Ishikawa (cell line): ENCODE data around the gene C2orf92.

Source experiments
- CEBPB ChIP-seq: IDR thresholded peaks from 2 replicates; pipeline ENCODE4 v1.6.1; 2012
- EP300 ChIP-seq: IDR thresholded peaks from 2 replicates; pipeline ENCODE4 v1.6.1; 2012; ENCODE audit warnings: borderline replicate concordance
- FOXM1 ChIP-seq: IDR thresholded peaks from 2 replicates; pipeline ENCODE4 v1.6.1; 2012; ENCODE audit warnings: low read depth, borderline replicate concordance
- RAD21 ChIP-seq: IDR thresholded peaks from 2 replicates; pipeline ENCODE4 v1.6.1; 2012; ENCODE audit warnings: low read depth
- REST ChIP-seq: IDR thresholded peaks from 2 replicates; pipeline ENCODE4 v1.6.1; 2012; ENCODE audit warnings: low read depth, mild to moderate bottlenecking
- YY1 ChIP-seq: IDR thresholded peaks from 2 replicates; pipeline ENCODE4 v1.6.1; 2012; ENCODE audit warnings: low read depth
- TF ChIP-seq, protein P1 (sequence below): IDR thresholded peaks from 2 replicates; pipeline ENCODE4 v1.6.1; 2012

GRCh38 chr2:97662386-97662894, 7.1 kb upstream of the C2orf92 start:
- TF ChIP-seq REST (no peak), RAD21 (no peak), CEBPB (no peak), YY1 (no peak), FOXM1 (no peak), EP300 (no peak)
- TF ChIP-seq, protein P1, sequence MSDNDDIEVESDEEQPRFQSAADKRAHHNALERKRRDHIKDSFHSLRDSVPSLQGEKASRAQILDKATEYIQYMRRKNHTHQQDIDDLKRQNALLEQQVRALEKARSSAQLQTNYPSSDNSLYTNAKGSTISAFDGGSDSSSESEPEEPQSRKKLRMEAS, result no peak
